Endothelial cell of umbilical vein (primary cell): Measurements from ENCODE around the gene FGR. TPM values are rescaled to one million over a fixed set of nuclear protein-coding genes. Genes with fewer than 3 reads are reported as not detected.

ENCODE experiments used
- BruUV-seq: library from RNA; stranded (reverse); fragments of 400-500 nt; replicated peaks from 2 replicates; lab custom pipeline; 2021; lab: Mats Ljungman, UMichigan
- CTCF ChIA-PET: fragments of 300-600, 350-600 bp; sonication (Branson Sonifier 250); formaldehyde crosslinking; loops from one replicate; lab custom pipeline; 2021; ENCODE audit warnings: antibody characterized with exemption, inconsistent platforms; lab: Charles Lee
- POLR2A ChIA-PET: fragments of 300-600, 350-600 bp; sonication (Branson Sonifier 250); formaldehyde crosslinking; loops from one replicate; lab custom pipeline; 2021; ENCODE audit warnings: antibody characterized with exemption, inconsistent platforms; lab: Charles Lee
- DNase-seq: peaks from one replicate; pipeline ENCODE4 v3.0.0-alpha.2; 2011; ENCODE audit warnings: low read depth, low spot score
- FAIRE-seq: peaks from 2 replicates; lab custom pipeline; 2011; peaks lifted over from hg19 to GRCh38; lab: Jason Lieb, UNC
- H2AFZ ChIP-seq: 2 replicates; pipeline ENCODE4 v1.6.0; 2012; ENCODE audit warnings: low read depth, low read length, control low read depth, inconsistent platforms
- H3K27ac ChIP-seq: 2 replicates; pipeline ENCODE4 v1.5.1; 2011; ENCODE audit warnings: low read depth, mild to moderate bottlenecking, control low read depth, low read length, moderate library complexity; ENCODE audit not compliant: insufficient read depth
- H3K27me3 ChIP-seq, 2 experiments: 2 replicates each; pipeline versions ENCODE4 v1.6.0 to v1.6.1; 2011; ENCODE audit warnings: low read length in 2 of 2, mixed read lengths in 1 of 2; ENCODE audit not compliant: control insufficient read depth in 2 of 2, insufficient read depth in 2 of 2
- H3K36me3 ChIP-seq, 2 experiments: 2 replicates in 1 of 2; 3 replicates in 1 of 2; pipeline ENCODE4 v1.5.1; 2011; ENCODE audit warnings: low read length in 2 of 2, mild to moderate bottlenecking in 1 of 2, moderate library complexity in 1 of 2; ENCODE audit not compliant: control insufficient read depth in 2 of 2, insufficient read depth in 2 of 2; ENCODE audit errors: extremely low read depth in 1 of 2
- H3K4me1 ChIP-seq: 3 replicates; pipeline ENCODE4 v1.5.1; 2011; ENCODE audit warnings: mild to moderate bottlenecking, low read length; ENCODE audit not compliant: control insufficient read depth, insufficient read depth; ENCODE audit errors: extremely low read depth
- H3K4me2 ChIP-seq: 2 replicates; pipeline ENCODE4 v1.6.1; 2011; ENCODE audit warnings: low read length, control low read depth, mixed read lengths; ENCODE audit not compliant: insufficient read depth
- H3K4me3 ChIP-seq, 3 experiments: fragments of 200-600 bp in 1 of 3; sonication (generic), shearing (Covaris generic) in 1 of 3; replicated peaks in 1 of 3; 2 replicates each; pipeline ENCODE4 v1.5.1; 2011 to 2016; ENCODE audit warnings: control low read depth in 3 of 3, low read length in 3 of 3, mild to moderate bottlenecking in 2 of 3, inconsistent platforms in 1 of 3, low read depth in 1 of 3, moderate library complexity in 1 of 3; ENCODE audit not compliant: insufficient read depth in 1 of 3
- H3K79me2 ChIP-seq: 2 replicates; pipeline ENCODE4 v1.6.0; 2012; ENCODE audit warnings: low read length, inconsistent platforms; ENCODE audit not compliant: control insufficient read depth, insufficient read depth
- H3K9ac ChIP-seq: replicated peaks from 2 replicates; pipeline ENCODE3; 2011; ENCODE audit warnings: low read length, control low read depth; ENCODE audit not compliant: insufficient read depth; ENCODE audit errors: extremely low read depth
- H3K9me1 ChIP-seq: replicated peaks from 3 replicates; pipeline ENCODE4 v1.6.0; 2011; ENCODE audit warnings: mild to moderate bottlenecking, low read length; ENCODE audit not compliant: control insufficient read depth, insufficient read depth; ENCODE audit errors: extremely low read depth
- H3K9me3 ChIP-seq: replicated peaks from 2 replicates; pipeline ENCODE4 v1.5.1; 2012; ENCODE audit warnings: low read length, inconsistent platforms; ENCODE audit not compliant: control insufficient read depth, insufficient read depth
- H4K20me1 ChIP-seq: replicated peaks from 2 replicates; pipeline ENCODE3; 2011; ENCODE audit warnings: mild to moderate bottlenecking, low read length; ENCODE audit not compliant: control insufficient read depth, insufficient read depth; ENCODE audit errors: extremely low read depth
- EZH2 ChIP-seq: IDR thresholded peaks from 2 replicates; pipeline ENCODE4 v1.6.1; 2012; ENCODE audit warnings: borderline replicate concordance, low read depth, mild to moderate bottlenecking, moderate library complexity, low read length, inconsistent platforms; ENCODE audit not compliant: severe bottlenecking
- FOS ChIP-seq: IDR thresholded peaks from 2 replicates; pipeline ENCODE4 v1.6.1; 2011; ENCODE audit warnings: mild to moderate bottlenecking, low read length, moderate library complexity, borderline replicate concordance; ENCODE audit not compliant: insufficient read depth
- GATA2 ChIP-seq: IDR thresholded peaks from 2 replicates; pipeline ENCODE4 v1.7.0; 2011; ENCODE audit warnings: low read depth, mild to moderate bottlenecking, moderate library complexity, mixed read lengths, low read length; ENCODE audit not compliant: insufficient read length, insufficient read depth
- JUN ChIP-seq: IDR thresholded peaks from 2 replicates; pipeline ENCODE4 v1.6.1; 2011; ENCODE audit warnings: borderline replicate concordance, low read depth; ENCODE audit not compliant: insufficient read length, insufficient read depth
- MYC ChIP-seq: IDR thresholded peaks from one replicate; pipeline ENCODE4 v1.6.1; 2011; ENCODE audit warnings: mild to moderate bottlenecking, low read depth, low read length
- POLR2A ChIP-seq: IDR thresholded peaks from 2 replicates; pipeline ENCODE4 v1.6.1; 2012; ENCODE audit warnings: low read depth, mild to moderate bottlenecking, control low read depth, low read length
- POLR2AphosphoS5 ChIP-seq: IDR thresholded peaks from 2 replicates; pipeline ENCODE4 v1.6.1; 2012; ENCODE audit warnings: low read depth, mild to moderate bottlenecking, control low read depth, low read length, moderate library complexity; ENCODE audit not compliant: insufficient read depth
- dilution Hi-C: fragments of 300-500 bp; cut with MboI; formaldehyde crosslinking; loops from one replicate; pipeline ENCODE4 v1.15.0; 2019; ENCODE audit warnings: low sequenced_read_pairs; ENCODE audit not compliant: extremely low pct_ligation_motif_present
- intact Hi-C: fragments of 100-400 bp; cut with micrococcal nuclease; formaldehyde crosslinking; loops from one replicate; pipeline ENCODE4 v1.10.0; 2022
- polyA plus RNA-seq, 4 experiments: library from polyadenylated mRNA; depleted of rRNA in 3 of 4; stranded (reverse) in 3 of 4; unstranded in 1 of 4; fragments of >200 nt; gene quantifications; 2 replicates each; pipeline versions ENCODE4 v1.2.1 to v1.2.3, GENCODE V29; 2011 to 2012; ENCODE audit warnings: missing spikeins in 1 of 4
- total RNA-seq: library from RNA; stranded (reverse); gene quantifications from 2 replicates; pipeline ENCODE4 v1.2.3, GENCODE V29; 2021
- TF ChIP-seq, protein P1 (sequence below), 2 donors: IDR thresholded peaks; 1 replicate in 1 of 2; 2 replicates in 1 of 2; pipeline ENCODE4 v1.5.1; 2011; ENCODE audit warnings: low read length in 2 of 2, mild to moderate bottlenecking in 2 of 2, moderate library complexity in 2 of 2, control low read depth in 1 of 2, inconsistent platforms in 1 of 2, low read depth in 1 of 2; ENCODE audit not compliant: insufficient read depth in 1 of 2; ENCODE audit errors: extremely low read depth in 1 of 2
- TF ChIP-seq, protein P2 (sequence below): IDR thresholded peaks from 2 replicates; pipeline ENCODE4 v1.6.1; 2011; ENCODE audit not compliant: insufficient read depth, insufficient read length

Gene FGR
- total and polyA plus RNA-seq, 2 donors (not counting 3 experiments of a cell fraction or from before 2014, with no cell fraction given): 0.18 TPM; not detected in 1

GRCh38 chr1:27609210-27609555, 25.8 kb downstream of the FGR start:
- no peak for FAIRE-seq
- no peak overlapping the region for H3K27ac ChIP-seq
- TF ChIP-seq JUN: no peak
- no peak for TF ChIP-seq GATA2
- TF ChIP-seq EZH2: no peak
- no peak for TF ChIP-seq MYC
- TF ChIP-seq POLR2A: no peak
- TF ChIP-seq, protein P1, sequence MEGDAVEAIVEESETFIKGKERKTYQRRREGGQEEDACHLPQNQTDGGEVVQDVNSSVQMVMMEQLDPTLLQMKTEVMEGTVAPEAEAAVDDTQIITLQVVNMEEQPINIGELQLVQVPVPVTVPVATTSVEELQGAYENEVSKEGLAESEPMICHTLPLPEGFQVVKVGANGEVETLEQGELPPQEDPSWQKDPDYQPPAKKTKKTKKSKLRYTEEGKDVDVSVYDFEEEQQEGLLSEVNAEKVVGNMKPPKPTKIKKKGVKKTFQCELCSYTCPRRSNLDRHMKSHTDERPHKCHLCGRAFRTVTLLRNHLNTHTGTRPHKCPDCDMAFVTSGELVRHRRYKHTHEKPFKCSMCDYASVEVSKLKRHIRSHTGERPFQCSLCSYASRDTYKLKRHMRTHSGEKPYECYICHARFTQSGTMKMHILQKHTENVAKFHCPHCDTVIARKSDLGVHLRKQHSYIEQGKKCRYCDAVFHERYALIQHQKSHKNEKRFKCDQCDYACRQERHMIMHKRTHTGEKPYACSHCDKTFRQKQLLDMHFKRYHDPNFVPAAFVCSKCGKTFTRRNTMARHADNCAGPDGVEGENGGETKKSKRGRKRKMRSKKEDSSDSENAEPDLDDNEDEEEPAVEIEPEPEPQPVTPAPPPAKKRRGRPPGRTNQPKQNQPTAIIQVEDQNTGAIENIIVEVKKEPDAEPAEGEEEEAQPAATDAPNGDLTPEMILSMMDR (IDR thresholded peaks at IDR 0.05; ENCODE audit: extremely low read depth in 1 of 2, insufficient read depth in 1 of 2, low read depth in 1 of 2, low read length in 2 of 2): no peak
- TF ChIP-seq, protein P2, sequence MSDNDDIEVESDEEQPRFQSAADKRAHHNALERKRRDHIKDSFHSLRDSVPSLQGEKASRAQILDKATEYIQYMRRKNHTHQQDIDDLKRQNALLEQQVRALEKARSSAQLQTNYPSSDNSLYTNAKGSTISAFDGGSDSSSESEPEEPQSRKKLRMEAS: no peak
- no peak for TF ChIP-seq FOS
- TF ChIP-seq POLR2AphosphoS5: no peak
- POLR2A ChIA-PET: no interaction called here
- BruUV-seq: no TSS peak
- H3K79me2 ChIP-seq: no peaks in the 10 kb centered on the region
- H4K20me1 ChIP-seq: no peaks in the 10 kb centered on the region
- H3K4me1 ChIP-seq: peaks cover 10% of the 10 kb centered on the region
- no peaks in the 10 kb centered on the region for H3K9me1 ChIP-seq
- H3K27me3 ChIP-seq: peaks cover 5 to 10% of the 10 kb centered on the region in 2 experiments
- dilution Hi-C loops (no loop called here), intact Hi-C loops (no loop called here)
- DNase-seq: no peak
- H3K4me3 ChIP-seq: no peak overlapping the region
- H2AFZ ChIP-seq: no peak overlapping the region
- H3K36me3 ChIP-seq: no peaks in the 10 kb centered on the region
- no peak overlapping the region for H3K9ac ChIP-seq
- no peak overlapping the region for H3K4me2 ChIP-seq
- H3K9me3 ChIP-seq: no peaks in the 10 kb centered on the region
- CTCF ChIA-PET: interaction anchor here (0.8 to 15.8 kb wide), 5 partner anchors 19 to 310 kb away, joined by 3 to 455 read pairs (median 4); no protein-coding TSS in a partner anchor
